Measurements from ENCODE around the gene PER1.

Gene PER1

GRCh38 chr17:8154608-8155155 is 2.5 kb upstream of the PER1 start:
- no peak for DNase-seq (ENCODE audit: low read depth in 2 of 2)

- DNase-seq (ENCODE audit: low read depth in 2 of 2), result peak; percentile 72 to 77
Measured at GRCh38 chr17:8153957-8154607, 1.9 kb upstream of the PER1 start.

GRCh38 chr17:8153525-8153956 is 1.3 kb upstream of the PER1 start:
- DNase-seq (ENCODE audit: low read depth in 2 of 2), result peak; percentile 58 to 62

GRCh38 chr17:8153031-8153451 is 837 bp upstream of the PER1 start:
- no peak for DNase-seq (ENCODE audit: low read depth in 2 of 2)

GRCh38 chr17:8151641-8152111 is 528 bp downstream of the PER1 start:
- no peak for DNase-seq (ENCODE audit: low read depth in 2 of 2)

GRCh38 chr17:8151120-8151640 is 1.0 kb downstream of the PER1 start:
- peak; percentile 80 to 92 for DNase-seq (ENCODE audit: low read depth in 2 of 2)

GRCh38 chr17:8150194-8151119 is 1.7 kb downstream of the PER1 start:
- DNase-seq (ENCODE audit: low read depth in 2 of 2), result no peak

- DNase-seq (ENCODE audit: low read depth in 2 of 2), result no peak
Measured at GRCh38 chr17:8149419-8150193, 2.6 kb downstream of the PER1 start.

- DNase-seq (ENCODE audit: low read depth in 2 of 2), result no peak
Measured at GRCh38 chr17:8148560-8148959, 3.6 kb downstream of the PER1 start.

GRCh38 chr17:8147805-8148404 is 4.3 kb downstream of the PER1 start:
- DNase-seq (ENCODE audit: low read depth in 2 of 2), result no peak

GRCh38 chr17:8147141-8147804 is 4.9 kb downstream of the PER1 start:
- no peak for DNase-seq (ENCODE audit: low read depth in 2 of 2)

GRCh38 chr17:8146381-8147140 is 5.6 kb downstream of the PER1 start:
- no peak for DNase-seq (ENCODE audit: low read depth in 2 of 2)

- DNase-seq (ENCODE audit: low read depth in 2 of 2), result no peak
Measured at GRCh38 chr17:8145811-8146210, 6.4 kb downstream of the PER1 start.

GRCh38 chr17:8144401-8145231 is 7.6 kb downstream of the PER1 start:
- no peak for DNase-seq (ENCODE audit: low read depth in 2 of 2)

GRCh38 chr17:8143581-8144400 is 8.4 kb downstream of the PER1 start:
- DNase-seq (ENCODE audit: low read depth in 2 of 2), result no peak

- no peak for DNase-seq (ENCODE audit: low read depth in 2 of 2)
Measured at GRCh38 chr17:8142887-8143580, 9.2 kb downstream of the PER1 start.

GRCh38 chr17:8142158-8142886 is 9.9 kb downstream of the PER1 start:
- no peak for DNase-seq (ENCODE audit: low read depth in 2 of 2)
